Muscle layer of colon (tissue), 2 donors: ENCODE results near the gene TBC1D22A.

Source experiments
- H3K27ac ChIP-seq: one replicate; pipeline ENCODE4 v1.7.0; 2013; ENCODE audit warnings: low read depth, mild to moderate bottlenecking, low read length, moderate library complexity
- H3K27me3 ChIP-seq, 2 donors: one replicate each; pipeline ENCODE4 v1.7.0; 2013; ENCODE audit warnings: low read length in 2 of 2, mild to moderate bottlenecking in 2 of 2; ENCODE audit not compliant: insufficient read depth in 2 of 2, control insufficient read depth in 1 of 2
- H3K36me3 ChIP-seq: one replicate; pipeline ENCODE4 v1.7.0; 2013; ENCODE audit warnings: mild to moderate bottlenecking, low read length; ENCODE audit not compliant: insufficient read depth
- H3K4me1 ChIP-seq: one replicate; pipeline ENCODE4 v1.7.0; 2013; ENCODE audit warnings: mild to moderate bottlenecking, low read length; ENCODE audit not compliant: insufficient read depth
- H3K4me3 ChIP-seq, 2 donors: one replicate each; pipeline ENCODE4 v1.7.0; 2013; ENCODE audit warnings: low read length in 2 of 2, low read depth in 1 of 2, mild to moderate bottlenecking in 1 of 2, moderate library complexity in 1 of 2
- H3K9ac ChIP-seq: one replicate; pipeline ENCODE4 v1.7.0; 2013; ENCODE audit warnings: low read length
- H3K9me3 ChIP-seq: one replicate; pipeline ENCODE4 v1.7.0; 2013; ENCODE audit warnings: mild to moderate bottlenecking, low read length
- donor health status: abdominal sarcoma.
- donor health status: Adenocarcinoma of cecum.

TBC1D22A gene

GRCh38 chr22:46762238-46763050, at the start of gene TBC1D22A:
Gene TBC1D22A, plus strand, starts transcription at chr22:46762650. Its CDS starts 137 bp downstream, at chr22:46762787.
- H3K4me1 ChIP-seq, result peaks cover 32% of the 10 kb centered on the region
- H3K27me3 ChIP-seq, result no peaks in the 10 kb centered on the region
- peak within 1 kb of the TSS; percentile 91 to 97 for H3K4me3 ChIP-seq

GRCh38 chr22:46714550-46714949, 47.9 kb upstream of the TBC1D22A start:
- H3K27me3 ChIP-seq, result no peaks in the 10 kb centered on the region
- H3K4me1 ChIP-seq, result no peaks in the 10 kb centered on the region
- no peak overlapping the region for H3K27ac ChIP-seq
- no peak overlapping the region for H3K9ac ChIP-seq
- H3K9me3 ChIP-seq, result no peaks in the 10 kb centered on the region
- no peak overlapping the region for H3K4me3 ChIP-seq
- H3K36me3 ChIP-seq, result peaks cover 57% of the 10 kb centered on the region

More at GRCh38 chr22:46762238-46763050, at the start of gene TBC1D22A:
- peak within 1 kb of the TSS; percentile 98 for H3K9ac ChIP-seq
- H3K27ac ChIP-seq, result peak within 1 kb of the TSS; percentile 92
- no peaks in the 10 kb centered on the region for H3K36me3 ChIP-seq
- H3K9me3 ChIP-seq, result no peaks in the 10 kb centered on the region

GRCh38 chr22:46719921-46720320, 42.5 kb upstream of the TBC1D22A start:
- Histone ChIP-seq H3K27me3 (no peaks in the 10 kb centered on the region), H3K9ac (no peak overlapping the region), H3K4me3 (no peak overlapping the region), H3K36me3 (peaks cover 32% of the 10 kb centered on the region), H3K9me3 (no peaks in the 10 kb centered on the region), H3K4me1 (no peaks in the 10 kb centered on the region), H3K27ac (no peak overlapping the region)

DNA sequence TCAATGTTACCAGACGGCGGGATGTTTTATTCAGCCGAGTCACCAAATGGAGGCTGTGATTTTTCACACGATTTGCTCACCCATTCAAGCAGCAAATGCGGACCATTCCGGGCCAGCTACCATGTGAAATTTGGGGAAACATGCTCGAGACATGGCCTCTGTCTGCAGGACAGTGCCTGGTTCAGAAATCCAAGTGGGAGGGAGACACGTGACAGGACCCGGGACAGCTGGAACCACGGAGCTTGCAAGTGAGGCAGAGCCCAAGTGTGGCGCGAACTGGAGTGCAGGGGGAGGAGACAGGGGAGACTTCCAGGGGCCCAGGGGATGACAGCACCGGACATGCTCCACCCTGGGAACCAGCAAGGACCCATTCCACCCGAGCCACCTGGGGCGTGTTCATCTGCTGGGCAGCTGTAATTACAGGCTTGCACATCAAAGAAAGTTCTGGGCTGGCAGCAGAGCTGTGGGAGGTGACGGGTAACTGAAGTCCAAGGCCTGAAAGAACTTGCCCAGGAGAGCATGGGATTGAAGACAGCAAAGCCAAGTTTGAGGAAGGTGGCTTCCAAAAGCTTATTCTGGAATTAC, 40.9 kb upstream of the TBC1D22A start:
- Histone ChIP-seq H3K9me3 (no peaks in the 10 kb centered on the region), H3K36me3 (peaks cover 32% of the 10 kb centered on the region), H3K4me3 (no peak overlapping the region), H3K4me1 (no peaks in the 10 kb centered on the region), H3K27ac (no peak overlapping the region), H3K9ac (no peak overlapping the region), H3K27me3 (no peaks in the 10 kb centered on the region)

DNA sequence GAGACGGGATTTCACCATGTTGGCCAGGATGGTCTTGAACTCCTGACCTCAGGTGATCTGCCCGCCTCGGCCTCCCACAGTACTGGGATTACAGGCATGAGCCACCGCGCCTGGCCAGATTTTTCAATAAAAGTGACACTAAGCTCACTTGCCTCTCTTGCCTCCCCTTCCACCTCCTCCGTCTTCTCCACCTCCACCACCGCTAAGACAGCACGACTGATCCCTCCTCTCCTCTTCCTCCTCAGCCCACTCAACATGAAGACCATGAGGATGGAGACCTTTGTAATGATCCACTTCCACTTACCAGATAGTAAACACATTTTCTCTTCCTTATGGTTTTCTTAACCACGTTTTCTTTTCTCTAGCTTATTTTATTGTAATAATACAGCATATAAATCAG, 38.6 kb upstream of the TBC1D22A start:
- no peak overlapping the region for H3K9ac ChIP-seq
- H3K36me3 ChIP-seq, result peaks cover 12% of the 10 kb centered on the region
- no peak overlapping the region for H3K4me3 ChIP-seq
- H3K27ac ChIP-seq, result no peak overlapping the region
- H3K27me3 ChIP-seq, result no peaks in the 10 kb centered on the region
- H3K4me1 ChIP-seq, result peaks cover 8% of the 10 kb centered on the region
- no peaks in the 10 kb centered on the region for H3K9me3 ChIP-seq

GRCh38 chr22:46725096-46725495, 37.4 kb upstream of the TBC1D22A start:
- Histone ChIP-seq H3K9me3 (no peaks in the 10 kb centered on the region), H3K9ac (no peak overlapping the region), H3K27ac (no peak overlapping the region), H3K27me3 (no peaks in the 10 kb centered on the region), H3K36me3 (peaks cover 2% of the 10 kb centered on the region), H3K4me3 (no peak overlapping the region), H3K4me1 (peaks cover 10% of the 10 kb centered on the region)

DNA sequence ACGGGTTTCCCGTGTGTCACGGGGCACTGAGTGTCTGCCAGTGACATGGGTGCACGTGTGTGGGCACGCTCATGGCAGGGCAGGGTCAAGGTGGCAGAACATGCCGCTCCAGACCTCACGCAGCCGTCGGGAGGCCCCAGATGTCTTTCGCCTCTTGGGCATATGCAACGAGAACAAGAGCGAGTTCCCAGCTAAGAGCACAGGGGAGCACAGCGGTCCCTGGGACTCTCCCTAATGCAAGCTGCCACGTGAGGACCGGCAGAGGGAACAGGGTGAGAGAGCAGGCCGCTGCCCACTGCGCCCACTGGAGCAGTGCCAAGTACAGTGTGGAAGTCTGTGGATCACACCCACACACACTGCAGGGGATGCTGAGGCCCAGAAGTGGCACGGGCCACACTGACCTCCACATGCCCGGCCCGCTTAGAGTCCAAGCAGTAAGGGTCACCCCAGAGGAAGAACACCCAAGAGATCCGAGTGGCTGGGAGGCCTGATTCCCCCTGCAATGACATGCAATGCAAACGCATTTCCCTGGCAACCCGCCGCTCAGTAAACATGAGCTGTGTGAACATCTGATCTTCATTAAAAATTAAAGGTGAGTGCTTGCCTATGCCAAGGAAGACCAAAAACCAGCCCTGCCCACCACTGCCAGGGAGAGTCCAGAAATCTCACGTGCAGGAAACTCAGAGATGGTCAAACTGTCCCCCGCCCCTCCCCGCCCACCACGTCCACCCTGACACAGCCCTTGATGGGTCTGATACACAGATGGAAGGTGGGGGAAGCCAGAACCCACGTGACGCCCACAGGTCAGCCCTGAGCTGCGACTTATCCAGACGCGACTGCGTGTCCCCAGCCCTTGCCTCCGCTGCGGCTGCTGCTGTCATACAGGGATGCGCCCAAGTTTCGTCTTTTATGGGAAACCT, 36.1 kb upstream of the TBC1D22A start:
- Histone ChIP-seq H3K4me3 (no peak overlapping the region), H3K9me3 (no peaks in the 10 kb centered on the region), H3K9ac (no peak overlapping the region), H3K27ac (no peak overlapping the region), H3K4me1 (peaks cover 22% of the 10 kb centered on the region), H3K27me3 (no peaks in the 10 kb centered on the region), H3K36me3 (no peaks in the 10 kb centered on the region)

GRCh38 chr22:46726986-46727317, 35.5 kb upstream of the TBC1D22A start:
- no peak overlapping the region for H3K27ac ChIP-seq
- no peaks in the 10 kb centered on the region for H3K36me3 ChIP-seq
- peaks cover 28% of the 10 kb centered on the region for H3K4me1 ChIP-seq
- no peak overlapping the region for H3K4me3 ChIP-seq
- H3K27me3 ChIP-seq, result no peaks in the 10 kb centered on the region
- no peak overlapping the region for H3K9ac ChIP-seq
- H3K9me3 ChIP-seq, result no peaks in the 10 kb centered on the region

DNA sequence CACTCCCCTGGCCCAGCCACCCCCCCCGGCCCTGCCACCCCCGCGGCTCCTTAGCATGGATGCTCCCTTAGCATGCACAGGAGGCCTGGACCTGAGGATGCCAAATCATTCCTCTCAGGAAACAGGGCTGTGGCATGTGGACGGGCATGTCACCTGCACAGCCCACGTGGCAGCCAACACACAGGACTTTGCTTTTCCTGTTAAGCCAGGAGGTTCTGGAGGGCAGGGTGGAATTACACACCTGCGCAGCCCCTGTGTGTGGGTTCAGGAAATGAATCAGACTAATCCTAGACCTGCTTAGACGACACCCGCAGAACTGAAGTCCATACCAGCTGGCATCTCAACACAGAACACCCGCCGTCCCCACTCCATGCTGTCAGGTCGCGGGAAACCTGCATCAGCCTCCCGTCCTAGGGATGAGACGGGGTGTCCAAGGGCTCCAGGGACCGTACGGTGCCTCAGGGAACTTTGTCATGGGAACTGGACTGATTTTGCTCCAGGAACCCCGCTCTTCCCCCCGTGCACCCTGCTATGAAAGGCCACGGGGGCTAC, 34.6 kb upstream of the TBC1D22A start:
- Histone ChIP-seq H3K9me3 (no peaks in the 10 kb centered on the region), H3K27me3 (no peaks in the 10 kb centered on the region), H3K4me3 (no peak overlapping the region), H3K9ac (no peak overlapping the region), H3K4me1 (peaks cover 36% of the 10 kb centered on the region), H3K36me3 (no peaks in the 10 kb centered on the region), H3K27ac (no peak overlapping the region)

DNA sequence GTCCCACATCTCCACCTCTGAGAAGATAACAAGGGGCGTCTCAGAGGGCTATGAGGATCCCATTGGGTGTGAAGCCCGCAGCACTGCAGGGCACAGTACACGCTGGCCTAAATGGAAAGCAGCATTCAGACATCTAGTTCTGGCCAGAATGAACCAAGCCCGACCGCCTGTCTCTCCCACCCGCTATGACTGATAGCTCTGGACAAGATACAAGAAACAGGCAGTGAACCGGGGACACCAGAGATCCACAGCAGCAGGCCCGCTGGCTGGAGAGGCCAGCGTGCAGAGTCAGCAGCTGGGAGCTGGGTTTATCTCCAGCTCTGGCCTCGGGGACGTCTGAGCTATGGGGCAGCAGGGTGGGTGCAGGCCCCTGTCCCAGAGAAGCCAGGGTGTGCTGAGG, 34.0 kb upstream of the TBC1D22A start:
- Histone ChIP-seq H3K9ac (no peak overlapping the region), H3K27ac (no peak overlapping the region), H3K9me3 (no peaks in the 10 kb centered on the region), H3K4me1 (peaks cover 36% of the 10 kb centered on the region), H3K36me3 (no peaks in the 10 kb centered on the region), H3K4me3 (no peak overlapping the region), H3K27me3 (no peaks in the 10 kb centered on the region)

DNA sequence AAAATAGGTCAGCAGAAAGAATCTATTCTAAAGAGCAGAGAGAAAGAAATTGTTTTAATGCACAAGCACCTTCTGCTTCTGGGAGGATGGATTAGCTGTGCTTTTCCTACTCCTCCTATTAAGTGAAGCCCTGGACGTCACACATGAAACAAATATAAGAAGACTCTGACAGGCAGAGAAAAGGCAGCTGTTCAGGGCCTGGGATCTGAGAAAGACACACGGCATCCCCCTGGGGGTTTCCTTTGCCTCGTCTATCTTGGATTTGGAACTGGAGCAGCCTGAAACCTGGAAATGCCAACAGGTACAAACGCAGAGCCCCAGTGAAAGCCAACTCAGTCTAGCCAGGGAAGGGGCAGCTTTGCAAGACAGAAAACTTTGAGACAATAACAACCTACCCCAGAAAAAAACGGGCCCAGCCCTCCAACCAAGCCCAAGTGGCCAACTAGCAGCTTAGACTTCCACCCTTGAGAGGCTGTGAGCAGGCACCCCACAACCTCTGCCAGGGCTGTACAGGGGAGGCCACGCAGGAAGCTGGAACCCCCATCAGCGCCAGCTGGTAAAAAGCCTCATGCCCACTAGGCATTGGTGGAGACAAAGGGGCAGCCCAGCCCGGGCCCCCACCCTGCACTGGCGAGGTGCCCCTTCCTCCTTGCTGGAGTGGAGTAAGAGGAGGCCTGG, 31.7 kb upstream of the TBC1D22A start:
- Histone ChIP-seq H3K36me3 (no peaks in the 10 kb centered on the region), H3K9me3 (no peaks in the 10 kb centered on the region), H3K4me3 (no peak overlapping the region), H3K27ac (no peak overlapping the region), H3K27me3 (no peaks in the 10 kb centered on the region), H3K4me1 (peaks cover 52% of the 10 kb centered on the region), H3K9ac (no peak overlapping the region)
